ENCODE measurements around the gene PSME3IP1. TPM values are rescaled to one million over a fixed set of nuclear protein-coding genes. Genes with fewer than 3 reads are reported as not detected.

PSME3IP1 gene
- total RNA-seq, 1 donor from 2014 or later, result 94.4 TPM

DNA sequence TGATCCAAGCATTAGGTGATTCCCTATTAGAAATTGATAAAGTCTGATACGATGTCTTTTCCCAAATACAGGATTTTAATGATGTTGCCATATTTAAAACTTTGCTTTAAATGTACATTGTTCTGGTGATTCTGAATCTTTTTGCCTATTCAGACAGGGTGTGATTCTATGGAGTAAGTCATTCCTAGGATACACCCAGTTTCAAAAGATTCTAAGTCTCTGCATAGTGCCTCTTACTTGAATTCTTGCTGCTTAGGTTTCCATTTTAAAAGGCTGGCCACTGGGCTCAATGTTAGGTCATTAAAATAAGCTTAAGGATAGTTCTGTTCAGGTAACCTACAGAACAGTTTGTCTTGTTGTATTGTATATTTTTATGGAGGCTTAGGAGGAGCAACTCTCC, 37.2 kb upstream of the PSME3IP1 start:
- Mint-ChIP-seq H3K27me3 (no peaks in the 10 kb centered on the region), H3K36me3 (peaks cover 39% of the 10 kb centered on the region), H3K4me3 (no peak overlapping the region), H3K4me1 (ENCODE audit: unreplicated experiment) (no peaks in the 10 kb centered on the region), H3K27ac (no peak overlapping the region), H3K9me3 (no peaks in the 10 kb centered on the region)
- DNase-seq (ENCODE audit: extremely low spot score, unreplicated experiment), result no peak
- TF ChIP-seq, protein P1, sequence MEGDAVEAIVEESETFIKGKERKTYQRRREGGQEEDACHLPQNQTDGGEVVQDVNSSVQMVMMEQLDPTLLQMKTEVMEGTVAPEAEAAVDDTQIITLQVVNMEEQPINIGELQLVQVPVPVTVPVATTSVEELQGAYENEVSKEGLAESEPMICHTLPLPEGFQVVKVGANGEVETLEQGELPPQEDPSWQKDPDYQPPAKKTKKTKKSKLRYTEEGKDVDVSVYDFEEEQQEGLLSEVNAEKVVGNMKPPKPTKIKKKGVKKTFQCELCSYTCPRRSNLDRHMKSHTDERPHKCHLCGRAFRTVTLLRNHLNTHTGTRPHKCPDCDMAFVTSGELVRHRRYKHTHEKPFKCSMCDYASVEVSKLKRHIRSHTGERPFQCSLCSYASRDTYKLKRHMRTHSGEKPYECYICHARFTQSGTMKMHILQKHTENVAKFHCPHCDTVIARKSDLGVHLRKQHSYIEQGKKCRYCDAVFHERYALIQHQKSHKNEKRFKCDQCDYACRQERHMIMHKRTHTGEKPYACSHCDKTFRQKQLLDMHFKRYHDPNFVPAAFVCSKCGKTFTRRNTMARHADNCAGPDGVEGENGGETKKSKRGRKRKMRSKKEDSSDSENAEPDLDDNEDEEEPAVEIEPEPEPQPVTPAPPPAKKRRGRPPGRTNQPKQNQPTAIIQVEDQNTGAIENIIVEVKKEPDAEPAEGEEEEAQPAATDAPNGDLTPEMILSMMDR (conservative IDR thresholded peaks at IDR 0.05), result no peak

DNA sequence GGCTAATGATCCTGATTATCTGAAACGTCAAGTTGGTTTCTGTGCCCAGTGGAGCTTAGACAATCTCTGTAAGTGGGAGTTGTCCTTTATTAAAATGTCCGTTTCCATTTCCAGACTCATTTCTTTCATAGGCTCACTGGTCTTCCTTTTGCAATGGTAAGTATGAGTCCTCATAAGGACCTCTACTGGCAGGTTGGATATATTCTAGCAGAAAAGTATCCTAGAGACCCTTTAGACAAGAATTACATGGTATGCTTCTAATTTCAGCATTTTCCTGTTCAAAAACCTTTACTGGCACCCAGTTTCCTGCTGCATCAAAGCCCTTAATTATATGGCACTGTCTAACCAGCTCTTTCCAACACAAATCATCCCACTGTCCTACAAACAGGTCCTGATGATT, 31.1 kb upstream of the PSME3IP1 start:
- Mint-ChIP-seq H3K36me3 (peaks cover 65% of the 10 kb centered on the region), H3K27me3 (no peaks in the 10 kb centered on the region), H3K27ac (no peak overlapping the region), H3K9me3 (peaks cover 4% of the 10 kb centered on the region), H3K4me1 (ENCODE audit: unreplicated experiment) (no peaks in the 10 kb centered on the region), H3K4me3 (no peak overlapping the region)
- no peak for DNase-seq (ENCODE audit: extremely low spot score, unreplicated experiment)
- TF ChIP-seq, protein P1 (conservative IDR thresholded peaks at IDR 0.05), result no peak

- Mint-ChIP-seq H3K27me3 (no peaks in the 10 kb centered on the region), H3K36me3 (peaks cover 48% of the 10 kb centered on the region), H3K9me3 (peaks cover 4% of the 10 kb centered on the region), H3K4me1 (ENCODE audit: unreplicated experiment) (no peaks in the 10 kb centered on the region), H3K27ac (no peak overlapping the region), H3K4me3 (no peak overlapping the region)
- TF ChIP-seq, protein P1 (conservative IDR thresholded peaks at IDR 0.05), result no peak
- no peak for DNase-seq (ENCODE audit: extremely low spot score, unreplicated experiment)
Measured at GRCh38 chr16:57213462-57213861, 27.6 kb upstream of the PSME3IP1 start.

DNA sequence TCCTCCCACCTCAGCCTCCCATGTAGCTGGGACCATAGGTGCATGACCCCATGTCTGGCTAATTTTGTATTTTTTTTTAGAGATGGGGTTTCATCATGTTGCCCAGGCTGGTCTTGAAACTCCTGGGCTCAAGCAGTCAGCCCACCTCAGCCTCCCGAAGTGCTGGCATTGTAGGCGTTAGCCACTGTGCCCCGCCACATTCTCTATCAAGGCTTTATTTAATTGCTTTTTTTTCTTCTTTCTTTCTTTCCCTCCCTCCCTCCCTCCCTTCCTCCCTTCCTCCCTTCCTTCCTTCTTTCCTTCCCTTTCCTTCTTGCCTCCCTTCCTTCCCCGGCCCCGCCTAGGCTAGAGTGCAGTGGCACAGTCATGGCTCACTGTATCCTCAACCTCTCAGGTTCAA, 23.9 kb upstream of the PSME3IP1 start:
- H3K36me3 Mint-ChIP-seq, result peaks cover 33% of the 10 kb centered on the region
- H3K27ac Mint-ChIP-seq, result no peak overlapping the region
- DNase-seq (ENCODE audit: extremely low spot score, unreplicated experiment), result no peak

DNA sequence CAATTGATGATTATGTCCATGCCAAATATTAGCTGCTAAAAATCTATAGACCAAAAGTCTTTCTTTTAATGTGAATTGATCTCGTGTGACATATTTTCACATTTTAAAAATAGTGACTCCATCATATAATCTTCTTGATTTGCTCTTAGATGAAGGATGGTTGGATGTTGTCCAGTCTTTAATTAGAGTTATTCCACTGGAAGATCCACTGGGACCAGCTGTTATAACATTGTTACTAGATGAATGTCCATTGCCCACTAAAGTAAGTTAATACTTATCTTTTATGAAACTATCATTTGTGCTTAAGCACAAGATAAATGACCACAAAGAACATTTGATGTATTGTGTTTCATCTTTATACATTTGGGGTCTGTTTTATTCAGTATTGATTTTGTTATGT, 23.1 kb upstream of the PSME3IP1 start:
- Mint-ChIP-seq H3K9me3 (no peaks in the 10 kb centered on the region), H3K36me3 (peaks cover 32% of the 10 kb centered on the region), H3K4me3 (no peak overlapping the region), H3K27me3 (no peaks in the 10 kb centered on the region), H3K4me1 (ENCODE audit: unreplicated experiment) (no peaks in the 10 kb centered on the region), H3K27ac (no peak overlapping the region)
- DNase-seq (ENCODE audit: extremely low spot score, unreplicated experiment), result no peak
- TF ChIP-seq, protein P1 (conservative IDR thresholded peaks at IDR 0.05), result no peak

More for the DNA sequence above, 23.9 kb upstream of the PSME3IP1 start:
- TF ChIP-seq, protein P1 (conservative IDR thresholded peaks at IDR 0.05), result no peak
- Mint-ChIP-seq H3K4me3 (no peak overlapping the region), H3K27me3 (no peaks in the 10 kb centered on the region), H3K4me1 (ENCODE audit: unreplicated experiment) (no peaks in the 10 kb centered on the region), H3K9me3 (no peaks in the 10 kb centered on the region)

- Mint-ChIP-seq H3K36me3 (peaks cover 29% of the 10 kb centered on the region), H3K27me3 (no peaks in the 10 kb centered on the region), H3K9me3 (no peaks in the 10 kb centered on the region), H3K4me1 (ENCODE audit: unreplicated experiment) (no peaks in the 10 kb centered on the region), H3K4me3 (no peak overlapping the region), H3K27ac (no peak overlapping the region)
- TF ChIP-seq, protein P1 (conservative IDR thresholded peaks at IDR 0.05), result peak; percentile 49
- no peak for DNase-seq (ENCODE audit: extremely low spot score, unreplicated experiment)
Measured at GRCh38 chr16:57204675-57205074, 18.8 kb upstream of the PSME3IP1 start.

Measured in type B pancreatic cell (in vitro differentiated cells).